Astrocyte (in vitro differentiated cells and primary cell): ENCODE data around the gene AGXT.

Experiments
- CTCF ChIP-seq: IDR thresholded peaks from 2 replicates; pipeline ENCODE4 v1.5.1; 2011; ENCODE audit warnings: low read depth, mild to moderate bottlenecking, inconsistent platforms, low read length, moderate library complexity; ENCODE audit not compliant: insufficient read depth
- EZH2 ChIP-seq: IDR thresholded peaks from 2 replicates; pipeline ENCODE4 v1.6.1; 2012; ENCODE audit warnings: mild to moderate bottlenecking, low read length, inconsistent platforms; ENCODE audit not compliant: insufficient read depth

- no peak for TF ChIP-seq CTCF
- no peak for TF ChIP-seq EZH2
Measured at GRCh38 chr2:240819858-240820606, 48.6 kb upstream of the AGXT start, which contains the start of gene KIF1A.
